Fibroblast of lung (primary cell): ENCODE results near the gene NDUFA3. TPM values are rescaled to one million over a fixed set of nuclear protein-coding genes. Genes with fewer than 3 reads are reported as not detected.

Source experiments
- DNase-seq, 2 donors: peaks; one replicate each; pipeline versions ENCODE4 v3.0.0 to v3.0.0-alpha.2; 2010; ENCODE audit warnings: low read depth in 2 of 2
- H2AFZ ChIP-seq: 2 replicates; pipeline ENCODE4 v1.5.1; 2012; ENCODE audit warnings: low read length, control low read depth, inconsistent platforms
- H3K27ac ChIP-seq: 2 replicates; pipeline ENCODE4 v1.5.1; 2011; ENCODE audit warnings: low read length, control low read depth; ENCODE audit not compliant: insufficient read depth
- H3K27me3 ChIP-seq: 2 replicates; pipeline ENCODE4 v1.5.1; 2011; ENCODE audit warnings: mild to moderate bottlenecking, low read length; ENCODE audit not compliant: control insufficient read depth, insufficient read depth
- H3K36me3 ChIP-seq: 2 replicates; pipeline ENCODE4 v1.5.1; 2011; ENCODE audit warnings: low read length; ENCODE audit not compliant: control insufficient read depth, insufficient read depth
- H3K4me1 ChIP-seq: 2 replicates; pipeline ENCODE4 v1.5.1; 2011; ENCODE audit warnings: low read length; ENCODE audit not compliant: control insufficient read depth, insufficient read depth; ENCODE audit errors: extremely low read depth
- H3K4me2 ChIP-seq: 2 replicates; pipeline ENCODE4 v1.5.1; 2011; ENCODE audit warnings: low read length, control low read depth; ENCODE audit not compliant: insufficient read depth; ENCODE audit errors: extremely low read depth
- H3K4me3 ChIP-seq, 4 experiments: fragments of 200-600 bp in 1 of 4; sonication (generic) in 1 of 4; replicated peaks in 1 of 4; 2 replicates each; pipeline ENCODE4 v1.5.1; 2011 to 2016; ENCODE audit warnings: low read length in 4 of 4, low read depth in 3 of 4, mild to moderate bottlenecking in 3 of 4, control low read depth in 2 of 4, inconsistent platforms in 1 of 4, mixed read lengths in 1 of 4; ENCODE audit not compliant: insufficient read depth in 1 of 4; ENCODE audit errors: control extremely low read depth in 1 of 4
- H3K79me2 ChIP-seq: 2 replicates; pipeline ENCODE4 v1.5.1; 2012; ENCODE audit warnings: mild to moderate bottlenecking, low read length, inconsistent platforms; ENCODE audit not compliant: control insufficient read depth, insufficient read depth
- H3K9ac ChIP-seq: 2 replicates; pipeline ENCODE4 v1.5.1; 2011; ENCODE audit warnings: mild to moderate bottlenecking, low read length, control low read depth; ENCODE audit not compliant: insufficient read depth
- H3K9me3 ChIP-seq: 2 replicates; pipeline ENCODE4 v1.5.1; 2012; ENCODE audit warnings: low read depth, low read length; ENCODE audit not compliant: control insufficient read depth, insufficient read depth
- H4K20me1 ChIP-seq: 2 replicates; pipeline ENCODE4 v1.5.1; 2011; ENCODE audit warnings: low read length; ENCODE audit not compliant: control insufficient read depth, insufficient read depth; ENCODE audit errors: extremely low read depth
- EZH2 ChIP-seq: IDR thresholded peaks from 2 replicates; pipeline ENCODE4 v1.5.1; 2012; ENCODE audit warnings: low read length, control low read depth, mild to moderate bottlenecking; ENCODE audit errors: missing control alignments
- polyA minus RNA-seq: library from RNA; depleted of rRNA, polyadenylated mRNA; stranded (reverse); fragments of >200 nt; gene quantifications from 2 replicates; pipeline ENCODE4 v1.2.3, GENCODE V29; 2011; ENCODE audit warnings: low replicate concordance
- polyA plus RNA-seq, 2 donors: library from polyadenylated mRNA; depleted of rRNA in 1 of 2; stranded (reverse) in 1 of 2; unstranded in 1 of 2; fragments of >200 nt; gene quantifications; 2 replicates each; pipeline ENCODE4 v1.2.1, GENCODE V29; 2011 to 2012; ENCODE audit warnings: missing spikeins in 1 of 2
- total RNA-seq: library from RNA; depleted of rRNA; stranded (reverse); fragments of >200 nt; gene quantifications from 2 replicates; pipeline ENCODE4 v1.2.1, GENCODE V29; 2014
- TF ChIP-seq, protein P1 (sequence below), 2 donors: IDR thresholded peaks in 1 of 2; conservative IDR thresholded peaks in 1 of 2; 1 replicate in 1 of 2; 2 replicates in 1 of 2; pipeline ENCODE4 v1.5.1; 2011 to 2012; ENCODE audit warnings: low read length in 2 of 2, control low read depth in 1 of 2, inconsistent platforms in 1 of 2, low read depth in 1 of 2, mild to moderate bottlenecking in 1 of 2

The NDUFA3 gene
- 10.3 and 22.8 TPM in 2 replicates for total RNA-seq
- 35.4 and 35.9 TPM in 2 replicates for polyA plus RNA-seq
- 226 and 242 TPM in 2 replicates for polyA plus RNA-seq (2012)
- 209 and 242 TPM in 2 replicates for polyA minus RNA-seq

DNA sequence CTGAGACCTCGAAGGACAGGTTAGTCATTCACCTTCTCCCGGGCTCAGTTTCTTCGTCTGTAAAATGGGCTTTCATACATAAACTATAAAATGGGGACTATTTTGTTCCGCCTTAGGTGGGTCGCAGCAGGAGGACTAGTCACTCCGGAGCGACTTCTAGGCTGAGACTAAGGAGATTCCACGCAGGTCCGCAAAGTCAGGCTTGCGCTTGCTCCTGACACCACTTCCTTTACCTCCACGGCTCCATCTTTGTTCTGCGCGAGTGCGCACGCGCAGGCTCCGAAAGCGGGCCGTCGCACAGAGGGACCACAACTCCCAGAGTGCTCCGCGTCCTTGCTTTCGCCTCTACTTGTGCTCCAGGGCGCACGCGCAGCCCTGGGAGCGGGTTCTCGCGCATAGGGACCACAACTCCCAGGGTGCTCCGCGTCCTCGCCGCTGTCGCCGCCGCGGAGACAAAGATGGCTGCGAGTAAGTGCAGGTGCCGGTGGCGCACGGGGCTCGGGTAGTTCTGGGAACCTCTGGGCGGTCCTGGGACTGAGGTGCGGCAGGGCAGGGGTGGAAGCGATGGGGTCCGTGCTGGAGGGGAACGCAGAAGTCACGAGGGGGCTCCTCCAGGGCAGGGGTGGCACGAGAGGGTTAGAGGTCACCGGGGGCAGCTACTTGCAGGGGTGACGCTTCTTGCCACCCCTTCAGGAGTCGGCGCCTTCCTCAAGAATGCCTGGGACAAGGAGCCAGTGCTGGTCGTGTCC, at the start of gene NDUFA3:
TSS of gene NDUFA3 (plus strand) at position 435 of the 749 bp plus-strand sequence. CDS start at position 459, 24 bp downstream.
- Histone ChIP-seq H3K9ac (peak within 1 kb of the TSS; percentile 61), H3K27ac (peak within 1 kb of the TSS; percentile 57), H4K20me1 (no peaks in the 10 kb centered on the region), H3K27me3 (no peaks in the 10 kb centered on the region), H3K4me1 (no peaks in the 10 kb centered on the region), H3K79me2 (peaks cover 11% of the 10 kb centered on the region), H3K36me3 (no peaks in the 10 kb centered on the region), H2AFZ (peak within 1 kb of the TSS; percentile 97), H3K9me3 (no peaks in the 10 kb centered on the region), H3K4me2 (peak within 1 kb of the TSS; percentile 98), H3K4me3 (peak within 1 kb of the TSS; percentile 81 to 91 (median 87))
- DNase-seq, result peak; percentile 95 to 98
- TF ChIP-seq, protein P1, sequence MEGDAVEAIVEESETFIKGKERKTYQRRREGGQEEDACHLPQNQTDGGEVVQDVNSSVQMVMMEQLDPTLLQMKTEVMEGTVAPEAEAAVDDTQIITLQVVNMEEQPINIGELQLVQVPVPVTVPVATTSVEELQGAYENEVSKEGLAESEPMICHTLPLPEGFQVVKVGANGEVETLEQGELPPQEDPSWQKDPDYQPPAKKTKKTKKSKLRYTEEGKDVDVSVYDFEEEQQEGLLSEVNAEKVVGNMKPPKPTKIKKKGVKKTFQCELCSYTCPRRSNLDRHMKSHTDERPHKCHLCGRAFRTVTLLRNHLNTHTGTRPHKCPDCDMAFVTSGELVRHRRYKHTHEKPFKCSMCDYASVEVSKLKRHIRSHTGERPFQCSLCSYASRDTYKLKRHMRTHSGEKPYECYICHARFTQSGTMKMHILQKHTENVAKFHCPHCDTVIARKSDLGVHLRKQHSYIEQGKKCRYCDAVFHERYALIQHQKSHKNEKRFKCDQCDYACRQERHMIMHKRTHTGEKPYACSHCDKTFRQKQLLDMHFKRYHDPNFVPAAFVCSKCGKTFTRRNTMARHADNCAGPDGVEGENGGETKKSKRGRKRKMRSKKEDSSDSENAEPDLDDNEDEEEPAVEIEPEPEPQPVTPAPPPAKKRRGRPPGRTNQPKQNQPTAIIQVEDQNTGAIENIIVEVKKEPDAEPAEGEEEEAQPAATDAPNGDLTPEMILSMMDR (conservative IDR thresholded peaks at IDR 0.05 in 1 of 2, IDR thresholded peaks at IDR 0.05 in 1 of 2; ENCODE audit: low read depth in 1 of 2, low read length in 2 of 2), result no peak
- no peak for TF ChIP-seq EZH2

DNA sequence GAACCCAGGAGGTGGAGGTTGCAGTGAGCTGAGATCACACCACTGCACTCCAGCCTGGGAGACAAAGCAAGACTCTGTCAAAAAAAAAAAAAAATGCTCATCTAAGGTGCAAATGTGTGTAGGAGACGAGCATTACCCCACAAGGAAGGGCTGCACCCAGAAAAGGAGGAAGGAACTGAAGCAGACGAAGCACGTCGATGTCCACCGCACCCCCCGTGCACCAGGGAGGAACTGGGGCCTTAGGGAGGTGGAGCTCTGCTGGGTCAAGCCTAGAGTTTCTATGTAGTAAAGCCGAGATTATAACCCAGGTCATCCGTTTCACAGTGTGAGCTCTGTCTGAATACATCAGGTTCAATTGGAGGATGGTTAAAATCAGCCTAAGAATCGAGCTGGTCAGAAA, 40.0 kb upstream of the NDUFA3 start:
- no peaks in the 10 kb centered on the region for H4K20me1 ChIP-seq
- no peaks in the 10 kb centered on the region for H3K9me3 ChIP-seq
- no peak overlapping the region for H3K4me2 ChIP-seq
- H3K36me3 ChIP-seq, result no peaks in the 10 kb centered on the region
- no peak overlapping the region for H3K27ac ChIP-seq
- no peaks in the 10 kb centered on the region for H3K27me3 ChIP-seq
- TF ChIP-seq EZH2, result no peak
- TF ChIP-seq, protein P1 (conservative IDR thresholded peaks at IDR 0.05 in 1 of 2, IDR thresholded peaks at IDR 0.05 in 1 of 2; ENCODE audit: low read depth in 1 of 2, low read length in 2 of 2), result no peak
- H3K9ac ChIP-seq, result no peak overlapping the region
- H2AFZ ChIP-seq, result no peak overlapping the region
- H3K4me3 ChIP-seq, result no peak overlapping the region
- H3K79me2 ChIP-seq, result no peaks in the 10 kb centered on the region
- no peaks in the 10 kb centered on the region for H3K4me1 ChIP-seq
- no peak for DNase-seq

DNA sequence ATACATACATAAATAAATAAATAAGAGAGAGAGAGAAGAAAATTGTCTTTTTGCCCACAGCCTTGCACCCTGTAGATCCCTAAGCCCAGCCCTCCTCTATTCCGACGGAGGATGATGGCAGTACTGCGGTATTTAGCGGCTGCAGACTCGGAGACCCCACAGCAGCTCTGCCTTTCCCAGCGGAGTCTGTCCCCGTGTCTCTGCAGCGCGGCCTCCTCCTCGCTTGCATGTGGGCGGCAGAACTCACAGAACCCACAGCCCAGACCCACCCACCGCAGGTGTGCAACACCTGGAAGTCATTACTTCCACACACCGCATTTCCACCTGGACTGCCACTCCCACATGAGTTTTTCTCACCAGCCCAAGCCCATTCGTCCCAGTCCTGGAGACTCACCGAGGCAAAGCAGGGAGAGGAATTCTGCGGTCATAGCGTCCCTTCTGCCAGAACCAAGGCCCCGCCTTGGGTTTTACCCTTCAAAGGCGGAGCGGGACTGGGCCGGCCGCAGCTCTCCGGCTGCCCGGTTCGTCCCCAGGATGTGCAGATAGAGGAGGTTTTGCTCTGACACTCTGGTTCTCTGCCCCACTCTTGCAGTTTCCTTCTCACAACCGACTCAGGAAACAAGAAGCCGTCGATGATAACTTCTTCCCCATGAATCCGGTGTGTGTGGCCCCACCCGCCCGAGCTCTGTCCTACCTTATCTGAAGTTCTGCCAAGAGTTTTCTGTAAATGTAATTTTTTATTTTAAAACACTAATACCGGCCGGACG, 39.1 kb upstream of the NDUFA3 start, which contains the start of gene VSTM1:
TSS of gene VSTM1 (minus strand) at position 548 of the 767 bp plus-strand sequence. CDS start at position 428, 120 bp downstream.
- no peaks in the 10 kb centered on the region for H3K27me3 ChIP-seq
- H3K4me1 ChIP-seq, result no peaks in the 10 kb centered on the region
- DNase-seq, result no peak
- no peaks in the 10 kb centered on the region for H3K79me2 ChIP-seq
- H3K4me2 ChIP-seq, result no peak within 1 kb of the TSS
- no peak within 1 kb of the TSS for H3K27ac ChIP-seq
- no peak within 1 kb of the TSS for H2AFZ ChIP-seq
- no peaks in the 10 kb centered on the region for H3K36me3 ChIP-seq
- H3K9me3 ChIP-seq, result no peaks in the 10 kb centered on the region
- no peak within 1 kb of the TSS for H3K9ac ChIP-seq
- no peaks in the 10 kb centered on the region for H4K20me1 ChIP-seq
- TF ChIP-seq, protein P1 (conservative IDR thresholded peaks at IDR 0.05 in 1 of 2, IDR thresholded peaks at IDR 0.05 in 1 of 2; ENCODE audit: low read depth in 1 of 2, low read length in 2 of 2), result no peak
- TF ChIP-seq EZH2, result no peak
- H3K4me3 ChIP-seq, result no peak within 1 kb of the TSS
